ENCODE measurements around the gene ZFX. TPM values are rescaled to one million over a fixed set of nuclear protein-coding genes. Genes with fewer than 3 reads are reported as not detected.

The ZFX gene
- total and polyA plus RNA-seq, 4 donors, result 7.5 to 72.4 (median 32.5) TPM

- H3K4me3 ChIP-seq, result no peak overlapping the region
- TF ChIP-seq CTCF (IDR thresholded peaks at IDR 0.05; ENCODE audit: control extremely low read depth, extremely low read depth), result no peak
- peaks cover 0 to 10% (median 7%) of the 10 kb centered on the region in 4 donors for H3K36me3 ChIP-seq (ENCODE audit: control insufficient read depth in 4 of 4, insufficient read depth in 4 of 4, low read length in 4 of 4)
- ATAC-seq (ENCODE audit: insufficient read depth, low FRiP score), result no peak
- no peak for DNase-seq
- WGBS, 2 donors, result 98 to 100% methylated on average over 1 of the region's 1 CpG
- no peaks in the 10 kb centered on the region for H3K9me3 ChIP-seq (ENCODE audit: control insufficient read depth in 4 of 4, insufficient read depth in 3 of 4, low read length in 3 of 4)
- H3K27me3 ChIP-seq (ENCODE audit: control insufficient read depth in 3 of 3, insufficient read depth in 3 of 3, low read length in 2 of 3), result no peaks in the 10 kb centered on the region
- H3K27ac ChIP-seq (ENCODE audit: low read depth in 1 of 2, low read length in 1 of 2), result no peak overlapping the region
- H3K4me1 ChIP-seq (ENCODE audit: control insufficient read depth in 5 of 5, insufficient read depth in 5 of 5, low read length in 5 of 5), result peaks cover 0 to 6% (median 0%) of the 10 kb centered on the region in 5 donors
- H3K9ac ChIP-seq (ENCODE audit: insufficient read depth in 1 of 2, low read length in 2 of 2), result no peak overlapping the region
Measured at GRCh38 chrX:24196509-24196908, 47.0 kb downstream of the ZFX start.

DNA sequence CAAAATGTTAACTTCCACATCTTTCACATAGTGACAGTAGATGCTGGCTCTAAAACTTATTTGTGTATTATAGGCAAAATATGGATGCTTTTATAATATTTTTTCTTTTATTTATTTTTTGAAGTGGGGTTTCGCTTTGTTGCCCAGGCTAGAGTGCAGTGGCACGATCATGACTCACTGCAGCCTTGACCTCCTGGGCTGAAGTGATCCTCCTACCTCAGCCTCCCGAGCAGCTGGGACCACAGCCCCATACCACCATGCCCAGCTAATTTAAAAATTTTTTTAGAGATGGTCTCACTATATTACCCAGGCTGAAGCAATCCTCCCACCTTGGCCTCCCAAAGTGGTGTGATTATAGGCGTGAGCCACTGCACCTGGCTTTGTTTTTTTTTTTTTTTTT, 48.6 kb downstream of the ZFX start:
- Histone ChIP-seq H3K4me3 (no peak overlapping the region), H3K9ac (ENCODE audit: insufficient read depth in 1 of 2, low read length in 2 of 2) (no peak overlapping the region), H3K4me1 (ENCODE audit: control insufficient read depth in 5 of 5, insufficient read depth in 5 of 5, low read length in 5 of 5) (peaks cover 0 to 13% (median 0%) of the 10 kb centered on the region in 5 donors), H3K27me3 (ENCODE audit: control insufficient read depth in 3 of 3, insufficient read depth in 3 of 3, low read length in 2 of 3) (no peaks in the 10 kb centered on the region), H3K9me3 (ENCODE audit: control insufficient read depth in 4 of 4, insufficient read depth in 3 of 4, low read length in 3 of 4) (no peaks in the 10 kb centered on the region), H3K36me3 (ENCODE audit: control insufficient read depth in 4 of 4, insufficient read depth in 4 of 4, low read length in 4 of 4) (peaks cover 0 to 15% (median 7%) of the 10 kb centered on the region in 4 donors), H3K27ac (ENCODE audit: low read depth in 1 of 2, low read length in 1 of 2) (no peak overlapping the region)
- no peak for TF ChIP-seq CTCF (IDR thresholded peaks at IDR 0.05; ENCODE audit: control extremely low read depth, extremely low read depth)
- DNase-seq (no peak), ATAC-seq (ENCODE audit: insufficient read depth, low FRiP score) (no peak)
- WGBS, 2 donors, result 94 to 99% methylated on average over 4 of the region's 4 CpGs

DNA sequence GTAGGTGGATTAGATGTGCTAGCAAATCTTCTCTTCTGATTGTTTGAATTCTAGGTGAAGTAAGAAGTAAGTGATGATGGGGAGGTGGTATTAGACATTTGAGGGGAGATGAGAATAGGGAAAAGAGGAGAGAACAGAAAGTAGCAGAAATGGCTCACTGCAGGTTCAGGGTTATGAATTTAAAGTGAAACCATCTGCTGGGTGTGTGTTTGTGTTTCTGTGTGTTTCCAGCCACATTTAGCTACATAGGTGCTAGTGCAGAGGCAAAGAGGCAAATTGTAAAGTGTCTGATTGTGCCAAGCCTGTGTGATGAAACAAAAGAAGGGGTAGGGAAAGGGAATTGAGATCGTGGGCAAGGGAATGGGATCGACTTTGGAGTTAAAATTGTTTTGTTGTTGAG, 50.6 kb downstream of the ZFX start:
- H3K36me3 ChIP-seq (ENCODE audit: control insufficient read depth in 4 of 4, insufficient read depth in 4 of 4, low read length in 4 of 4), result peaks cover 0 to 17% (median 9%) of the 10 kb centered on the region in 4 donors
- no peak overlapping the region for H3K27ac ChIP-seq (ENCODE audit: low read depth in 1 of 2, low read length in 1 of 2)
- no peak overlapping the region for H3K4me3 ChIP-seq
- H3K9ac ChIP-seq (ENCODE audit: insufficient read depth in 1 of 2, low read length in 2 of 2), result no peak overlapping the region
- DNase-seq (no peak), ATAC-seq (ENCODE audit: insufficient read depth, low FRiP score) (no peak)
- H3K4me1 ChIP-seq (ENCODE audit: control insufficient read depth in 5 of 5, insufficient read depth in 5 of 5, low read length in 5 of 5), result peaks cover 0 to 16% (median 0%) of the 10 kb centered on the region in 5 donors
- no peak for TF ChIP-seq CTCF (IDR thresholded peaks at IDR 0.05; ENCODE audit: control extremely low read depth, extremely low read depth)
- WGBS, 2 donors, result 87 to 88% methylated on average over 2 of the region's 2 CpGs
- H3K9me3 ChIP-seq (ENCODE audit: control insufficient read depth in 4 of 4, insufficient read depth in 3 of 4, low read length in 3 of 4), result no peaks in the 10 kb centered on the region
- H3K27me3 ChIP-seq (ENCODE audit: control insufficient read depth in 3 of 3, insufficient read depth in 3 of 3, low read length in 2 of 3), result no peaks in the 10 kb centered on the region

DNA sequence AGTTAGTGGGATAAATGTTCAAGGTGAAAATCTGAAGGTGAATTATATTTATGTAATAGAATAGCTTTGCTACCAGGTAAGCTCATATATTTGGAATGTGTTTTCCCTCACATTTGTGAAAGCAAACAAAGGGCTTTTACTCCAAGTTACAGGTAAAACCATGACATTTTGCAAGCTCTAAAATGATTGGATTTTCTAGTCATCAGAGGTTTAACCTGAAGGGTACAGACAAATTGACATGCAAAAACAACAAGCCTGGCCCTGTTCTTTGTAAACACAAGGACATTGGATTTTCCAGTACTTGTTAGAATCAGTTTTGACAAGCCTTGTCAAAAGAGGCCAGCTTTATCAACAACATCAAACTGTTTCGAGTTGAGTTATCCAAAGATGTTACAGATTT, 51.7 kb downstream of the ZFX start:
- no peak overlapping the region for H3K4me3 ChIP-seq
- ATAC-seq (ENCODE audit: insufficient read depth, low FRiP score), result no peak
- no peak overlapping the region for H3K9ac ChIP-seq (ENCODE audit: insufficient read depth in 1 of 2, low read length in 2 of 2)
- WGBS, 2 donors, result 71 to 75% methylated on average over 1 of the region's 1 CpG
- H3K27me3 ChIP-seq (ENCODE audit: control insufficient read depth in 3 of 3, insufficient read depth in 3 of 3, low read length in 2 of 3), result no peaks in the 10 kb centered on the region
- H3K27ac ChIP-seq (ENCODE audit: low read depth in 1 of 2, low read length in 1 of 2), result no peak overlapping the region
- H3K36me3 ChIP-seq (ENCODE audit: control insufficient read depth in 4 of 4, insufficient read depth in 4 of 4, low read length in 4 of 4), result peaks cover 0 to 17% (median 9%) of the 10 kb centered on the region in 4 donors
- H3K4me1 ChIP-seq (ENCODE audit: control insufficient read depth in 5 of 5, insufficient read depth in 5 of 5, low read length in 5 of 5), result peaks cover 0 to 16% (median 0%) of the 10 kb centered on the region in 5 donors
- TF ChIP-seq CTCF (IDR thresholded peaks at IDR 0.05; ENCODE audit: control extremely low read depth, extremely low read depth), result no peak
- no peaks in the 10 kb centered on the region for H3K9me3 ChIP-seq (ENCODE audit: control insufficient read depth in 4 of 4, insufficient read depth in 3 of 4, low read length in 3 of 4)
- no peak for DNase-seq
